Astrocyte of the spinal cord (primary cell): Measurements from ENCODE around the gene SH3BP2.

Experiments
- DNase-seq: peaks from one replicate; pipeline ENCODE4 v3.0.0; 2011; ENCODE audit warnings: low read depth, low spot score
- H3K4me3 ChIP-seq: 2 replicates; pipeline ENCODE4 v1.5.1; 2011; ENCODE audit warnings: low read depth, mild to moderate bottlenecking, low read length, moderate library complexity
- in situ Hi-C: cut with HindIII; loops from 2 replicates; pipeline ENCODE4 v1.10.0; 2017; ENCODE audit warnings: low sequenced_read_pairs
- TF ChIP-seq, protein P1 (sequence below): IDR thresholded peaks from 2 replicates; pipeline ENCODE4 v1.5.1; 2012; ENCODE audit warnings: low read depth, mild to moderate bottlenecking, low read length, inconsistent platforms

Gene SH3BP2

DNA sequence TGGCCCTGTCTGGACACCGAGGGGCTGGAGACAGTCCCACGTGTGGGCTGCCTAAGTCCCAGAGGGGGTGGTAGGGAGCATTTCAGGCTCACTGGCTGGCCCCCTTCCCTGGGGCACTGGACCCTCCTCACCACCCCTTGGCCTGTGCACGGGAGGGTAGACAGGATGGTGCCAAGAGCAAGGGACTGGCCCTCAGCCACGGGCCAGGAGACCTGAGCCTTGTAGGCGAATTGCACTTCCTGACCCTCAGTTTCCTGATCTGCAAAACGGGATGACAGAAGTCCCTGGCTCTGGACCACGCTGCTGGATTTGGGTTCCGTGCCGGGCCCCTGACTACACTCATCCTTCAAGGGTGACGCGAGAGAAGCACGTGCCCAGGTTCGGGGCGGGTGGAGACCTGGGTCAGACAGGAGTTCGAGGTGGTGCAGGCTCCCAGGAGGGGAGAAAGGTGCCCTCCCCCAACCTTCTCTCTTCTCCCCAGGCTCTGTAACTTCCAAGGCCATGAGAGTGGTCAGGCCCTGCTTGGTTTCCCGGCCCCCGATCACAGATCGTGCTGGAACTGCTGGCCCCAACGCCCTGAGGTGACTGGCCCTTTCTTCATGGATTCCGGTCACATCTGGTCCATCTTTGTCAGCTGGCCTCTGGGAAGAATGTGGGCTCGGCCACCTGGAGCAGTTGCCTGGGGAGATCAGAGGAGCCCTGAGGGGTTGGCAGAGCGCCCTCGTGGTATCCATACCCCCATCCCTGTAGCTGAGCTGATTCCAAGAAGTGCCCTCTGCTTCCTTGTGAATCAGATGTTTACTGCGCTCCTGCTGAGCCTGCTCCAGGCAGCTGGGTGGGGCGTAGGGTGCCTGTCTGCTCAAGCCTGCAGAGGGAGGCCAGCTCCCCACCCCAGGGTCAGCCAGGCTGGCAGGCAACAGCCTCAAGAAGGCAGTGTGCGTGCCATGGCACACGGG lies 3.3 kb downstream of the SH3BP2 start:
- in situ Hi-C loops, result no loop called here
- TF ChIP-seq, protein P1, sequence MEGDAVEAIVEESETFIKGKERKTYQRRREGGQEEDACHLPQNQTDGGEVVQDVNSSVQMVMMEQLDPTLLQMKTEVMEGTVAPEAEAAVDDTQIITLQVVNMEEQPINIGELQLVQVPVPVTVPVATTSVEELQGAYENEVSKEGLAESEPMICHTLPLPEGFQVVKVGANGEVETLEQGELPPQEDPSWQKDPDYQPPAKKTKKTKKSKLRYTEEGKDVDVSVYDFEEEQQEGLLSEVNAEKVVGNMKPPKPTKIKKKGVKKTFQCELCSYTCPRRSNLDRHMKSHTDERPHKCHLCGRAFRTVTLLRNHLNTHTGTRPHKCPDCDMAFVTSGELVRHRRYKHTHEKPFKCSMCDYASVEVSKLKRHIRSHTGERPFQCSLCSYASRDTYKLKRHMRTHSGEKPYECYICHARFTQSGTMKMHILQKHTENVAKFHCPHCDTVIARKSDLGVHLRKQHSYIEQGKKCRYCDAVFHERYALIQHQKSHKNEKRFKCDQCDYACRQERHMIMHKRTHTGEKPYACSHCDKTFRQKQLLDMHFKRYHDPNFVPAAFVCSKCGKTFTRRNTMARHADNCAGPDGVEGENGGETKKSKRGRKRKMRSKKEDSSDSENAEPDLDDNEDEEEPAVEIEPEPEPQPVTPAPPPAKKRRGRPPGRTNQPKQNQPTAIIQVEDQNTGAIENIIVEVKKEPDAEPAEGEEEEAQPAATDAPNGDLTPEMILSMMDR, result no peak
- DNase-seq, result peak; percentile 64
- no peak overlapping the region for H3K4me3 ChIP-seq

DNA sequence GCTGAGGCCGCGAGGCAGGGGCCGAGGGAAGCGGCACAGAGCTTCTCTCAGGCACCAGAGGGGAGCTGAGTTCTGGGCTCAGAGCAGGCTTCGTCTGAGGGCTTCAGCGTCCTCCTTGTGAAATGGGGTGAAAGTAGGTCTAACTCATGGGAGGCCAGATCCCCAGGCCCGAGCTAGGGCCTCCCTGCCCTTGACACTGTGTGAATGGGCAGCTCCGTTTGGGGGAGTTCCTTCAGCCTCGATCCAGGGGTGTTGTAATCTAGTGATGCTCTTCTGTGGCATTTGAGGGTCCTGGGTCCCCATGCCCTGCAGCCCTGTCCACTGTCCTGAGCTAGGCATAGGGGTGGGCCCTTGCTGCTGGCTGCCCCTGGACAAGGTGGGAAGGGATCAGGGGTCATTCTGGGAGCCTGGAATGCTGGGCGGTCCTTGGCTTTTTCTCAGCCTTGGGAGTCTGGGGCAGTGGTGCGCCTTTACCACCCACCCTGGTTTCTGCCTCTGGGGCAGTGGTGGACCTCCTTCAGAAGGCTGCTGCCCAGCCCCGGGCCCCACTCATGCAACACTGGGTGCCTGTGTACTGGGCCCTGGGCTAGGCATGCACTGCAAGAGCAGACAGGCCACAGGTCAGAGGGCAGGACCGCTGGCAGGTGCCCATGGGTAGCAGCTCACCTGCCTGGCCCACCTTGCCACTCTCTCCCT lies 4.1 kb downstream of the SH3BP2 start:
- in situ Hi-C loops, result no loop called here
- no peak overlapping the region for H3K4me3 ChIP-seq
- TF ChIP-seq, protein P1, result no peak
- no peak for DNase-seq

DNA sequence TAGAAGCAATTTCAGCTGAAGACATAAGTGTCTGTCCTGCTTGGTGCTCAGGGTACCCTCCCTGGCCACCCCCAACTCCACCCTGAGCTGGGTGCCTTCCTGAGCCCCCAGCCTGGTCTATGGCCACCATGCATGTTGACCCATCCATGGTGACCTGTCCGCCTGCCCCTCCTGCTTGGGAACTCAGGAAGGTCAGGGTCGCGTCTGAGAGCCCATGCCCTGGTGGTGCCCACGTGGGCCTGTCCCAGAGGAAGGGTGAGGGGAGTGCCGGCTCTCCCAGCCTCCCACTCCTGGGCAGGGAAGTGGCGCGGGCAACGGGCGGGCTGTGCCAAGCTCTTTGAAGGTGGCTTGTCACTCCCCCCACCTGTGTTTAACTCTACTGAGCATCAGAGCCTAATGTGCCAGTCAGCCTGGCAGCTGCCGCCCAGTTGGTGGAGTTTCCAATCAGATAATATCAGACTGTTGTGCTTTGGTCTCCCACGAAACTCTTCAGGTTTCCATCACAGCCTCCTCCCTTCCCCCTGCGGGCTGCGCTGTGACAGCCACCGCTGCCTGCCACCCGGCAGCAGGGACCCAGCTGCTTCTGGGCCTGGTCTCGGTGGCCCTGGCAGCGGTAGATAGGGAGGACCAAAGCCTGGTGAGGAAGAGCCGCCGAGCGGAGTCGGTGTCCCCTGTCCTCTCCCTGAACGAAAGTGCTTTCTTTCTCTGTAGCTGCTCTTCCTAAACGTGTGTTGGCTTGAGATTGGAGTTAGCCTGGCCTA lies 4.8 kb downstream of the SH3BP2 start:
- H3K4me3 ChIP-seq, result no peak overlapping the region
- in situ Hi-C loops, result no loop called here
- TF ChIP-seq, protein P1, result no peak
- DNase-seq, result no peak

DNA sequence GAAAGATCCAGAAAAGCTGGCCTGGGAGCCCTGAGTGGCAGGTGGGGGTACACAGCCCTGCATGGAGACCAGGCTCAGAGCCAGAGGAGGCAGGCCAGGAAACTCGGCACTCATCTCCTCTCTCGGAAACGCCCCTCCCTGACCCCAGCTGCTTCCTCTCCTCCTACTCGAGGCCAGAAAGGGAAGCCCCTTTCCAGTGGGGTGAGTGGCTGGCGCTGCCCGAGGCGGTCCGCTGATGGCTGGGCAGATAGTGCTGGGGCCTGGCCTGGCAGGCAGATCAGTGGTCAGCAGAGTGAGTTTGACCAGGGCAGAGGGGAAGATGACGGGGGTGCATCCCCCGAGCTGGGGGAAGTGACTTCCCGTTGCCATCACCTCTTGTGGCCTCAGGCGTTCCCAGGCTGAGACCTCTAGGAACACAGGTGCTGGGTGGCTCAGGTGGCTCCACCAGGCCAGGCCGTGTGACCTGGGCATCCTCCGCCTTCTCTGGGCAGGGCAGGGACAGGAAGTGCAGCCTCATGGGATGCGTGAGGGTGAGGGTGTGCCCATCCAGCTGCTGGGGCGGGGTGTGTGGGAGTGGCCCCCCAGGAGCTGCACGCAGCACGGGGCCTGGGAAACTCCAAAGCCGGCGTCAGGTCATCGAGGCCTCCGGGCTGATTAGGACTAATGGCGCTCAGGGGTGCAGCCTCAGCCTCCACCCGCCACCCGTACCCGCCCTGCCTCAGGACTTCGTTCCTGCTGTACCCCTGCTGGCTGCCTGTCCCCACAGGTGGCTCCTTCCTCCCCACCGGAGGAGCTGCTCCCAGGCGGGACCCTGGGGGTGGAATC lies 5.7 kb downstream of the SH3BP2 start:
- no peak overlapping the region for H3K4me3 ChIP-seq
- in situ Hi-C loops, result no loop called here
- TF ChIP-seq, protein P1, result no peak
- DNase-seq, result no peak

DNA sequence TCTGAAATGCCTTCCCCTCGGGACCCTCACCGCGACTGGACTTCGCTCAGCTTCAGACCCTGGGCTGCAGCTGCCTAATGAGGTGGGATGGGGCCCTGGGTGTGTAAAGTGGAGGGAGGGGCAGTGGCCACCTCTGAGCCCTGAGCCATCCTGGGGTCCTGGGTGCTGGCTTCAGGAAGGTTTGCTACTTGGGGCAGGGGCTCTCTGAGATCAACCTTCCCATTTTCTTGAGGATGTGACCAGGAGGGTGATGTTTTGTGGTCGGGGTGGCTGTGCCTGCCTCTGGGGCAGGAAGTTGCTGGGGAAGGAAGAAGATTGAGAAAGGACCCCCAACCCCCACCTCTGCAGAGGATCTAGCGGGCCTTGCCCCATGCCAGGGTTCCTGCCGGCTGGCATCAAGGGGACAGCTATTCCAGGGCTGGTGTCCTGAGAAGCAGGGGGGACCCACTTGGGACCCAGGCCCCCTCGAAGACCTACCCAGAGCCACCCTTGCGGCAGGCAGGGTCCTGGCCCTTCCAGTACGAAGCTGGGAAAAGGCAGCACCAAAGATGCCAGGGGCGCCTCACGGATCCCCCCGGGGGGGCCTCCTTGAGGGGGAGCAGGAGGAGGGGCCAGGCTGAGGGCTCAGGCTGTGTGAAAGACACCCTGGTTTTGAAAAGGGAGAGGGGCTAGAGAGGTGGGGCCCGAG lies 6.5 kb downstream of the SH3BP2 start:
- TF ChIP-seq, protein P1, result no peak
- no peak for DNase-seq
- H3K4me3 ChIP-seq, result no peak overlapping the region
- in situ Hi-C loops, result no loop called here
